Kidney capillary endothelial cell (primary cell): Measurements from ENCODE around the gene SEC14L6.

Experiments used
- DNase-seq: peaks from one replicate; pipeline ENCODE4 v3.0.0-alpha.2; 2018; ENCODE audit warnings: low spot score

The SEC14L6 gene

GRCh38 chr22:30492144-30492543, 54.4 kb downstream of the SEC14L6 start:
- DNase-seq: no peak

- DNase-seq: no peak
Measured at GRCh38 chr22:30491381-30491780, 55.2 kb downstream of the SEC14L6 start.

GRCh38 chr22:30490399-30490798, 56.1 kb downstream of the SEC14L6 start:
- no peak for DNase-seq

- DNase-seq: no peak
Measured at GRCh38 chr22:30488121-30488520, 58.4 kb downstream of the SEC14L6 start.

- no peak for DNase-seq
Measured at GRCh38 chr22:30486661-30487115, 59.9 kb downstream of the SEC14L6 start.

- no peak for DNase-seq
Measured at GRCh38 chr22:30486118-30486517, 60.4 kb downstream of the SEC14L6 start.

GRCh38 chr22:30485362-30485988, 61.1 kb downstream of the SEC14L6 start:
- peak; percentile 52 for DNase-seq

- no peak for DNase-seq
Measured at GRCh38 chr22:30483169-30483568, 63.4 kb downstream of the SEC14L6 start.

- DNase-seq: no peak
Measured at GRCh38 chr22:30481711-30482110, 64.8 kb downstream of the SEC14L6 start.

- no peak for DNase-seq
Measured at GRCh38 chr22:30479981-30480380, 66.6 kb downstream of the SEC14L6 start.

GRCh38 chr22:30474683-30475424, 71.7 kb downstream of the SEC14L6 start:
- DNase-seq: no peak

GRCh38 chr22:30474121-30474520, 72.4 kb downstream of the SEC14L6 start:
- DNase-seq: no peak

- DNase-seq: no peak
Measured at GRCh38 chr22:30472994-30473720, 73.4 kb downstream of the SEC14L6 start.
